HG03196 (cell line): ENCODE data around the gene KIF23.

Source experiments
- ATAC-seq: cut with Tn5 transposase; IDR thresholded peaks from one replicate; pipeline ENCODE4 v1.9.1; 2021; ENCODE audit not compliant: unreplicated experiment

KIF23 gene

GRCh38 chr15:69486481-69487110 is 72.4 kb downstream of the KIF23 start:
- no peak for ATAC-seq

- ATAC-seq: no peak
These were observed 75.0 kb downstream of the KIF23 start for GRCh38 chr15:69489073-69489571.

- ATAC-seq: no peak
These were observed 76.3 kb downstream of the KIF23 start for GRCh38 chr15:69490356-69491037.

GRCh38 chr15:69491038-69491505 is 76.9 kb downstream of the KIF23 start:
- ATAC-seq: no peak

- ATAC-seq: no peak
These were observed 79.3 kb downstream of the KIF23 start for GRCh38 chr15:69493406-69493805.

GRCh38 chr15:69496001-69496400 is 81.9 kb downstream of the KIF23 start:
- ATAC-seq: no peak

- ATAC-seq: no peak
These were observed 82.9 kb downstream of the KIF23 start for GRCh38 chr15:69497076-69497475.

GRCh38 chr15:69497667-69498066 is 83.5 kb downstream of the KIF23 start:
- no peak for ATAC-seq
